ENCODE measurements around the gene SLC9A8.
"Not testable (repeated sequence)": the region's sequence is repeated elsewhere in the genome, so short reads cannot be mapped to it uniquely, and the experiment has no call there.

SLC9A8 gene

GRCh38 chr20:49859807-49860206 lies 47.2 kb downstream of the SLC9A8 start:
- no peak for TF ChIP-seq REST (IDR thresholded peaks at IDR 0.05; ENCODE audit: insufficient replicate concordance, low read depth)
- TF ChIP-seq GABPA (IDR thresholded peaks at IDR 0.05; ENCODE audit: low read depth), result no peak
- TF ChIP-seq POLR2AphosphoS5 (IDR thresholded peaks at IDR 0.05; ENCODE audit: low read depth), result no peak
- TF ChIP-seq CTCF (IDR thresholded peaks at IDR 0.05; ENCODE audit: insufficient read depth, low read length), result no peak
- no peak for TF ChIP-seq SPI1 (IDR thresholded peaks at IDR 0.05; ENCODE audit: borderline replicate concordance, low read depth)
- Histone ChIP-seq H3K4me3 (replicated peaks; ENCODE audit: insufficient read depth, low read length) (no peak overlapping the region), H3K27ac (replicated peaks) (no peak overlapping the region), H3K27me3 (ENCODE audit: insufficient read depth, poor library complexity, severe bottlenecking) (no peaks in the 10 kb centered on the region)
- no peak for DNase-seq (ENCODE audit: low read depth in 1 of 2, low spot score in 1 of 2)

GRCh38 chr20:49861232-49861631 lies 48.6 kb downstream of the SLC9A8 start:
- not testable (repeated sequence) for H3K27ac ChIP-seq (replicated peaks); H3K27me3 ChIP-seq (ENCODE audit: insufficient read depth, poor library complexity, severe bottlenecking); H3K4me3 ChIP-seq (replicated peaks; ENCODE audit: insufficient read depth, low read length); DNase-seq (ENCODE audit: low read depth in 1 of 2, low spot score in 1 of 2)

- no peak for DNase-seq (ENCODE audit: low read depth in 1 of 2, low spot score in 1 of 2)
- no peaks in the 10 kb centered on the region for H3K27me3 ChIP-seq (ENCODE audit: insufficient read depth, poor library complexity, severe bottlenecking)
- H3K4me3 ChIP-seq (replicated peaks; ENCODE audit: insufficient read depth, low read length), result no peak overlapping the region
- no peak for TF ChIP-seq GABPA (IDR thresholded peaks at IDR 0.05; ENCODE audit: low read depth)
- TF ChIP-seq REST (IDR thresholded peaks at IDR 0.05; ENCODE audit: insufficient replicate concordance, low read depth), result no peak
- no peak for TF ChIP-seq POLR2AphosphoS5 (IDR thresholded peaks at IDR 0.05; ENCODE audit: low read depth)
- no peak for TF ChIP-seq SPI1 (IDR thresholded peaks at IDR 0.05; ENCODE audit: borderline replicate concordance, low read depth)
- TF ChIP-seq CTCF (IDR thresholded peaks at IDR 0.05; ENCODE audit: insufficient read depth, low read length), result no peak
- no peak overlapping the region for H3K27ac ChIP-seq (replicated peaks)
Measured at GRCh38 chr20:49862607-49863200, 50.1 kb downstream of the SLC9A8 start.

- Histone ChIP-seq H3K27ac (replicated peaks) (no peak overlapping the region), H3K4me3 (replicated peaks; ENCODE audit: insufficient read depth, low read length) (no peak overlapping the region), H3K27me3 (ENCODE audit: insufficient read depth, poor library complexity, severe bottlenecking) (no peaks in the 10 kb centered on the region)
- TF ChIP-seq POLR2AphosphoS5 (IDR thresholded peaks at IDR 0.05; ENCODE audit: low read depth), result no peak
- no peak for TF ChIP-seq SPI1 (IDR thresholded peaks at IDR 0.05; ENCODE audit: borderline replicate concordance, low read depth)
- no peak for TF ChIP-seq CTCF (IDR thresholded peaks at IDR 0.05; ENCODE audit: insufficient read depth, low read length)
- no peak for TF ChIP-seq GABPA (IDR thresholded peaks at IDR 0.05; ENCODE audit: low read depth)
- TF ChIP-seq REST (IDR thresholded peaks at IDR 0.05; ENCODE audit: insufficient replicate concordance, low read depth), result no peak
- no peak for DNase-seq (ENCODE audit: low read depth in 1 of 2, low spot score in 1 of 2)
Measured at GRCh38 chr20:49863666-49864065, 51.0 kb downstream of the SLC9A8 start.

Data from HL-60 (cell line).